ENCODE measurements around the gene SPARCL1. TPM values are rescaled to one million over a fixed set of nuclear protein-coding genes. Genes with fewer than 3 reads are reported as not detected.
"Not testable (repeated sequence)": the region's sequence is repeated elsewhere in the genome, so short reads cannot be mapped to it uniquely, and the experiment has no call there.

SPARCL1 gene, protein sequence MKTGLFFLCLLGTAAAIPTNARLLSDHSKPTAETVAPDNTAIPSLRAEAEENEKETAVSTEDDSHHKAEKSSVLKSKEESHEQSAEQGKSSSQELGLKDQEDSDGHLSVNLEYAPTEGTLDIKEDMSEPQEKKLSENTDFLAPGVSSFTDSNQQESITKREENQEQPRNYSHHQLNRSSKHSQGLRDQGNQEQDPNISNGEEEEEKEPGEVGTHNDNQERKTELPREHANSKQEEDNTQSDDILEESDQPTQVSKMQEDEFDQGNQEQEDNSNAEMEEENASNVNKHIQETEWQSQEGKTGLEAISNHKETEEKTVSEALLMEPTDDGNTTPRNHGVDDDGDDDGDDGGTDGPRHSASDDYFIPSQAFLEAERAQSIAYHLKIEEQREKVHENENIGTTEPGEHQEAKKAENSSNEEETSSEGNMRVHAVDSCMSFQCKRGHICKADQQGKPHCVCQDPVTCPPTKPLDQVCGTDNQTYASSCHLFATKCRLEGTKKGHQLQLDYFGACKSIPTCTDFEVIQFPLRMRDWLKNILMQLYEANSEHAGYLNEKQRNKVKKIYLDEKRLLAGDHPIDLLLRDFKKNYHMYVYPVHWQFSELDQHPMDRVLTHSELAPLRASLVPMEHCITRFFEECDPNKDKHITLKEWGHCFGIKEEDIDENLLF
- 0.60 TPM for polyA plus RNA-seq (2013, experiment 1 of 2; ENCODE audit: insufficient read length)
- polyA plus RNA-seq (2013, experiment 2 of 2; ENCODE audit: insufficient read length), result 0.74 TPM

DNA sequence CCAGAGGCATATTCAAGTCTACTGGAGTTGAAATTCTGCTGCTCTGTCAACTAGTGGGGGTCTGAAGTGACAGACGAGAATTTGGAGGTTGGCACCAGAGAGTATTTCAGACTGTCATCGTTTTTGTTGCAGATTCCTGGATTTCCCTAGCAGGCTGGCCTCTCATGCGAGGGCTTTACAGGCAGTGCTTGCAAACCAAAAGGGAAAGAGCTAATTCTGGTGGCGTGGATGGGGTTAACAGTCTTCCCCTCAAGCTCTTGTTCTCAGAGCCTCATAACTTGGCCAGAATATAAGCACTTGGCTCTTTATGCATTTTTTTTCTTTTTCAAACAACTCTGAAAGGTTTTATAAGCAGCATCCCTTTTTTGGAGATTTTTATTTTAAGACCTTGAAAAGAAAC lies at the start of gene SPARCL1:
TSS of gene SPARCL1 (minus strand) at position 190 of the 400 bp plus-strand sequence. CDS start 29,802 bp downstream, outside the sequence.
- no peak for DNase-seq

DNA sequence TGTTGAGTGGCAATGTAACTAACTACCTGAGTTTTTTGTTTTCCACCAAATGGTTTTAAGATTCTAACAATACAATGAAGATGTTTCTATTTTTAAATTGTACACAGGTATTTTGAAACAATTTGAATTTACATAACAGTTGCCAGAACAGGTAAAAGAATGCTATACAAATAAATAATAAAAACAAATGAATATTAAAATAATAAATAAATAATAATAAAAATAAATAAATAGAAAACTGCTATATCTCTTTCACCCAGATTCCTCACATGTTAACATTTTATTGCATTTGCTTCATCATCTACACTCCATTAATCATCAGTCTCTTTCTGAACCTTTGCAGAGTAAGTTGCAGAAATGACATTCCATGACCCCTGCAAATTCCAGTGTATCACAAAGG lies 46.8 kb upstream of the SPARCL1 start:
- no peak for DNase-seq

DNA sequence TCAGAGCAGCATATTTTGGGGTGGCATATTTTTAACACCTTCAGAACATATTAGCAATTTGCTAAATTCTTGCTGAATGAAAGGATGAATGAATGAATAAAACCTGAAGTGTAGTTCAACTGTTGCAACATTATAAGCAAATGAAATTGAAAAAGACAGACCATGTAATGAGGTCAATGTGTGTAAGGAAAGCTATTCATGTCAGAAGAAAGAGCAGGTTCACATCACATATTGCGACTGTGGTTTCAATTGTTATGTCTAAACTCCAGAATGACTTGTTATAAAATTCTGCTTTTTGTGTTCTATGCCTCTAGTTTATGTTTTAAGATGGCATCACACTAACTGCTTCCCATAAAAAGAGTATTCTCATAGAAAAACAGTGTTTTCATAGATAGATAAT lies 46.2 kb upstream of the SPARCL1 start:
- DNase-seq, result no peak

DNA sequence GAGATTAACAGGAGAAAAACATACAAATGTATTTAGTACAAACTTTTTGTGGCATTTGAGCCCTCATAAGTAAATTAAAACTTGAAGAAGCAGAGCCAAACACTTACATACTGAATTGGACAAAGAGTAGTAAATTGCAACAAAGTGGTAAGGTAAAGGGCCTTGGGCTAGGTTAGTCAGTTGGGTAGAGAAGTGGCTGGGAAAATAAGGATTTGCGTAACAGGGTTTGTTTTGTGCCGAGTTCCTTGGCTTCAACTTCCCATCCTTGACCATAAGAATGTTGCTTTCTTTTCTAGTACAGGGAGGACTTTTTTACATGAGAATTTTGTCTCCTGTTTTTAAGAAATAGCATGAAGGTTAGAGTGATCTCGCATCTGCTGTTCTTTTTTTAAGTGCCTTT lies 45.8 kb upstream of the SPARCL1 start:
- DNase-seq, result no peak

DNA sequence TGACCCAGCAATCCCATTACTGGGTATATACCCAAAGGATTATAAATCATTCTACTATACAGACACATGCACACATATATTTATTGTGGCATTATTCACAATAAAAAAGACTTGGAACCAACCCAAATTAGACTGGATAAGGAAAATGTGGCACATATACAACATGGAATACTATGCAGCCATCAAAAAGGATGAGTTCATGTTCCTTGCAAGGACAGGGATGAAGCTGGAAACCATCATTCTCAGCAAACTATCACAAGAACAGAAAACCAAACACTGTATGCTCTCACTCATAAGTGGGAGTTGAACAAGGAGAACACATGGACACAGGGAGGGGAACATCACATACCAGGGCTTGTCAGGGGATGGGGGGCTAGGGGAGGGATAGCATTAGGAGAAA lies 45.2 kb upstream of the SPARCL1 start:
- not testable (repeated sequence) for DNase-seq

DNA sequence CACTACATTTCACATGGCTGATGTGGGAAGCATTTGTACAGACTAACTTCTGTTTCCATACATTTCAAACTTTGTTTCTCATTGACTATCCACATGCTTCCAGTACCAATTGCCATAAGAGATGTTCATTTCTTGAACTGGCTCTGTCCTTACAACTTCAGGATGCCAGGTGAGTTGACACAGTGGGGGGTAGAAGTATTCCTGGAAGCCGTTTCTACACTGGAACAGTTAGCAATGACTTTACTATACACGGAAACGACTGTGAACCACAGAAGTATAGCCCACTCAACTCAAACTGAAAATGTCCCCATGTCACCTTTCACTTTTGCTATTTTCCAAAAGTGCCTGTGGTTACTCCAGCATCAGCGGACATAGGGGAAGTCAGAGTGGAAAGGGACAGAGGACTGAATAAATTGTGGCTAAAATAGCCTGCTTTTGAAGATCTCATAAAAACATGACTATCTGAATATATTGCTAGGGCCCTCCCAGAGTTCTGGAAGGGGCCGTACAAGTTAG lies 41.2 kb upstream of the SPARCL1 start:
- no peak for DNase-seq

DNA sequence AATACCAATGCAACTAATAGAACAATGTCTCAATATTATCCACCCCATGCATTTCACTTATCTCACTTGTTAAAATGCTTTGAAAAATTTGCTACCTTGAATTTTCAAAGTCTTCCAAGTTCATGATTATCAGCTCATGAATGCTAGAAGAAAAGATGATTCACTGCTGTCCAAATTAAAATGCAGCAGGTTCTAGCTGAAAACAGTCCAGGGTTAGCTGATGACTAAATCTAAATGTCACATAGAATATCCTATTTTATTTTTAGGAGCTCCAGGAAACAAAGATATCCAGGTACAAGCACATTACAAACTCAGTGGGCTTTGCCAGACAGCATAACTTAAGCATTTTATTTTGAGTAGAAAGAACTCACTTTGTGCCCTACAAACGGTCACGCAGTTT lies 38.0 kb upstream of the SPARCL1 start:
- DNase-seq, result no peak

DNA sequence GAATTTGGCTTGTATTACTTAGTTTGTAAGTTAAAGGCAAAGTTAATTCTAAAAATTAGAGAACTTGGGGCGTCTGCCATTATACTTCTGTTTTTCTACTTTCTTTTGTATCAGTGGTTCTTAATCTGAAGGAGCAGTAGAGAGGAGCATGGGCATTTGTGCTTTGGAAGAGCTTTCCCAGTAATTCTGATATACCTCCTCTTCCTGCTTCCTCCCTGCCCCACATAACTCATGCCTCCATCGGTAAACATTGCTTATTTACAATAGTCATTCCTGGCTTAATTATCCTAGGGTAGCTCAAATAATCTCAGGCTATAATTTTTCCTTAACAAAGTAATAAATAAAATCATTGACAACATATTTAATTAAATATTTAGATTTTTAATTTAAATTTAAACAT lies 37.1 kb upstream of the SPARCL1 start:
- no peak for DNase-seq

DNA sequence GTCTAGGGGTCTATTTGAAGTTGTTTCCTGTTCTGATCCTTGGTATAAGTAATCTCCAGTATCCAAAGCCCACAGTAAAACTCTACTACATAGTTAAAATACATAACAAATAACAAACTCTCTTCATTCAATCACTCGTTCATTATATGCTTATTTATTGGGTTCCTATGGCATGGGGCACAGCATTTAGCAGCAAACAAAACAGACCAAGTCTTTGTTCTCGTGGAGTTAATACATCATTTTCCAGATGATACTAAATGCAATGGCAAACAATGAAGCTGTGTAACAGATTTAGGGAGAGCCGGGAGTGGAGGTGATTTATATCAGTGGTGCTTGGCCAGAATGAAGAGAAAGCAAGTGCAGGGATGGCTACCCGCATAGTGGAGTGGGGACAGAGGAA lies 36.6 kb upstream of the SPARCL1 start:
- no peak for DNase-seq

DNA sequence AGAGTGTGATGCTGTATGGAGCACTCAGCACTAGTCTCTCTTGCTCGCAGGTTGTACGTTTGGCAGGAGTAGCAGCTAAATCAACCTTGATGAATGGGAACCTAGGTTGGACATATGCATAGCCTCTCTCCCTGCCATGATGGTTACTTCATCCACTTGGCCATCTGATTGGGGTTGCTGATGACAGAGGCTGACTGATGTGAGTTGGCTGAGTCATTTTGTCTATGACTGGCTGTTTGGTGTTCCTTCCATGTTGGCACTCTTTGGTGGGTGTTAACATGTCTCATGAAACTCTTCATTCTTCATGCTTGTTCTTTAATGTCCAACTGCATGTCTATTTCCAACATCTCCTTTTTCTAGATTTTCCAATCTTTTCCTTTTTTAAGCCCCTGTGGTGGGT lies 31.6 kb upstream of the SPARCL1 start:
- DNase-seq, result no peak

DNA sequence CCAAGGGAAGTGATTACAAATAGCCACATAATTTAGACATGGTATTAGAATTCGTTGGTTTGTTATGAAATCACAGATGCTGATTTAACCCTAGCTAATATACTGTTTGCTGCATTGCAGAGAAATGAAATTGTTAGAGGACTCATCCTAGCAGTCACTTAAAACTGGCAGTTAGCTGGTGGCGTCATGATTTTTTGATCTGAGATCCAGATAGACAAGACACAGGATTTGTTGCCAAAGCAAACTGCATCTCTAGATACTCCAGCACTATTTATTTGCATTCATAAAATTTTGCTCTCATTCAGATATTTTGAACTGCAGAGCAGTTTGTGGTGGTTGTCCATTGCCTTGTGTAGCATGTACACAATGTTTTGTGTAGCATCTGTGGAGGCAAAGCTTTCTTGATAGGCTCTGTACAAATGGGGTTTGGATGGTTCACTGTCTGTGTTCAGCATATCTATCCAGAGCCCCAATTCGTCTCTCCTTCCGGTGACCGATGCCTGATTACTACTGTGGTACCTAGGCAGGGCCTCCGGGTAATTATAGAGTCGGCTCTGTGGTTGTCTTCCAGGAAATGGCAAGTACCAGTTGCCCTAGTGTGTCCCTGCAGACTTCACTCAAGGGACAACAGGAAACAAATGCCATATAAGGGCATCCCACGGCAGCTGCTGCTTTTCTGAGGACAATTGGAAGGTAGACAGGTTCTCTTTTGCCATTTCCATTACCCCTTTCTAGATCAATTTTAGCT lies 30.1 kb upstream of the SPARCL1 start:
- no peak for DNase-seq

DNA sequence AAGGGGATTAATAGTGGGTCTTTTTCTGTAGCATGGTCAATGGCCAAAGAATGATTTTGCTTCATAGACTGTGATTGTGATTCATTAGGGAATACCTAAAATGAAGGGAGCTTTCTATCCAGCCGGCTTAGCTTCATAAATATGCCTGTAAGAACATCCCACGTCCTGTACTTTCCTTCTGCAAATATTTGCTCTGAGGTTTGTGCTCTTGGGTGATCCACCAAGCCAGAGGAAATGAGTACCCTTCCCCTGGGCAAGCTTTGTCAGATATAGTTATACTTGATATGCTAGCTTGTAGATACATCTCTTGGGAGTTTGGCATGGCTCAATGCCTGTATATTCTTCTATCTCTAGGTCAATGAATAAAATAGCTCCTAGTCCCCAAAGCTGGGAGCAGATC lies 28.2 kb upstream of the SPARCL1 start:
- DNase-seq, result no peak

DNA sequence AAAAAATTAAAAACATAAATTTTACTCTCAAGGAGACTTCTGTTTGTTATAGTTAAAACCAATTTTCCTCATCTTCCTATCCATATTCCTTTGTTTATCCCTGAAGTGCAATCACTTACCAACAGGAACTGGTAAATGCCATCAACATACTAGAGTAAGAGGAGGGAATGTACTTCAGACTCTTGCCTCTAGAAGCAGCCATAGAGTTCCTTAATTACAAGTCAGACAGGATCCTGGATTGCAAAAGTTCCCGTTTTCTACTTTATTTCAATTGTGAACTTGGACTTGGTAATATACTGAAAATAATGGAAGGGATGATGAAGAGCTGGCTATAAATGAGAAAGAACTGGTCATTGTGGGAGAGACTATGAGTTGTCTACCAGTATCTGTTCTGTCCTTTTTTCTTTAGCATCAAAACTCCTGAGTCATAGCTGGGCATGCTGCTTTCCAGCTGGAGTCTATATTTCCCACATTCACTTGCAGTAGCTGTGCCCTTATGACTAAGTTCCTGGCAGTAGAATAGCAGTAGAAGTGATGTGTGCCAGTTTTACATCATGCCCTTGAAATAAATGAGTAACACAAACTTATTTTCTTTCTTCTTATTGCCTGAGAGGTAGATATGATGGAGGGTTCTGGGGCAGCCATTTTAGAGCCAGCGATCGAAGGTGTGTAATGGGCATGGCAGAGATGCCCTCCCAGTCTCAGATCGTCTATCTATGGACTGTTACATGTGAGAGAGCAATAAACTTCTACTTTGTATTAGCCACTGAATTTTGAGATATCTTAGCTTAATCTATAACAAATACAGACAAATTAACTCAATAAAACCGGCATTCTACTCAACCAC lies 26.8 kb upstream of the SPARCL1 start:
- peak; percentile 29 for DNase-seq

DNA sequence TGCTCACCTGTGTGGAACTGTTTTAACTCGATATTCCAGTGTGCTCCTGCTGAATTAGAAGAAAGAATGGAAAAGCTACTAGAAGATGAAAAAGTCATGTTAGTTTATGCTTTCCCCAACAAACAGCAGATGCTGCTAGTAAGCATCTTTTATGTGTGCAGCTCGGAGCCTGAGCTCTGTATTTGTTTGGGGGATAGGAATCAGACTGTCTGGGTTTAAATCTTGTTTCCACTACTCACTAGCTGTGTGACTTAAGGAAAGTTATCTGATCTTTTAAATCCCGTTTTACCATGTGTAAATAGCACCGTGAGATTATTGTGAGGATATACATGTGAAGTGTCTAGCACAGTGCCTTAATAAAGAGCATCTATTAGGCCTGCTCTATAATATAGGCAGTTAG lies 24.0 kb upstream of the SPARCL1 start:
- no peak for DNase-seq

DNA sequence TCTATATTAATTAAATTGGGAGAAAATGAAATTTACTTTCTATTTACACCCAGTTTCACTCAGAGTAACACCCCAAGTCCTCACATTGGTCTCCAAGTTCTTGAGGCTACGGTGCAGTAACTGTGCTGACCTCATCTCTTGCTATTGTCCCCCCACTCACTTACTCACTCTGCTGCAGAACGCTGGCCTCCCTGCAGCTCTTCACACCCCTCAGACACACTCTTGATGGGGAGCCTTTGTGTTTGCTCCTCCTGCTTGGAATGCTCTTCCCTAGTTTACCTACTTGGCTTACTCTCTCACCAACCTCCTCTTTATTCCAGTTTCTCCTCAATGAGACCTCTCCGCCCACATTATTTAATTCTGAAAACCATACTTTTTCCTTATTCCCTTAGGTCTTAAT lies 22.2 kb upstream of the SPARCL1 start:
- no peak for DNase-seq

DNA sequence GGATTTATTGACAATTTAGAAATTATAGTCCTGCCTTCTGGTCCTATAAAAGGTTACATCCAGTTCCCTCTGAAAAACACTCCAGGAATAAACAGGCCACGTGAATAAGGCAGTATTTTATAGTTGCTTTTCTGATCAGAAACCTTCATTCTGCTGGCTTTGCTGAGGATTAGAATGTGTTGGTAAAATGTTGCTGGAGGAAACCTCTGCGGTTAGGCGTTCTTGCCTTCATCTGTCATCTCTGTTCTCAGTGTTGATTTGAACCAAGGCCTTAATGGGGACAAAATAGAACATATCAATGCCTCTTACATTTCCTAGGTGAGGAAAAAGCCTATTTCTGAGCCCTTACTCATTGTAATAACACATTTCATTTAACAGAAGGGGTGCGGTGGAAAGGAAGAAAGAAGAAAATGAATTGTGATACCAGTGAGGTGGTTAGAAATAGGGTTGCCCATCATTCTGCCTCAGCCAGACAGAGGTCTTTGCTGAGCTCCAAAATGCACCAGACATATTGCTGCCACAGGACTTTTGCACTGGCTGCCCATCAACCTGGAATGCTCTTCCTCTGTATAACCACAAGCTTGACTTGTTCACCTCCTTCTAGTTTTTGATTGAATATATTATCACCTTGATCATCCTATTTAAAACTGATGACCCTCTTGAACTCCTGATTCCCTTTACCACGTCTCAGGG lies 18.0 kb upstream of the SPARCL1 start:
- DNase-seq, result no peak

DNA sequence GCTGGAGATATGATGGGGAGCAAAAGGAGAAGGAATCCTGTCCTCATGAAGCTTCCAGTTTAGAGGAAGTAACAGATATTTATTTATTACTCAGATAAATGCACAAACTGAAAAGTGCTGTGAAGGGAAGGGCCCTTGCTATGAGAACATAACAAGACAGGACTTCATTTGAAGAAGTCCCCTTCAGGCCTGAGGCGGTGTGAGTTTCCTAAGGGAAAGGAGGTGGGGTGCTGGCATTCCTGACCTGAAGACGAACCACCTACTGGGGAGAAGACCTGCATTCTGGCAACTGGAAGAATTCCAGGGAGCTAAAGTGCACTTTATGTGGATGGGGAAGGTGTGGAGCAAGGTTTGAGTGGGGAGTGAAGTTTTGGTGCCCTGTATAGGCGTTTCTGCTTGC lies 15.9 kb upstream of the SPARCL1 start:
- DNase-seq, result no peak

DNA sequence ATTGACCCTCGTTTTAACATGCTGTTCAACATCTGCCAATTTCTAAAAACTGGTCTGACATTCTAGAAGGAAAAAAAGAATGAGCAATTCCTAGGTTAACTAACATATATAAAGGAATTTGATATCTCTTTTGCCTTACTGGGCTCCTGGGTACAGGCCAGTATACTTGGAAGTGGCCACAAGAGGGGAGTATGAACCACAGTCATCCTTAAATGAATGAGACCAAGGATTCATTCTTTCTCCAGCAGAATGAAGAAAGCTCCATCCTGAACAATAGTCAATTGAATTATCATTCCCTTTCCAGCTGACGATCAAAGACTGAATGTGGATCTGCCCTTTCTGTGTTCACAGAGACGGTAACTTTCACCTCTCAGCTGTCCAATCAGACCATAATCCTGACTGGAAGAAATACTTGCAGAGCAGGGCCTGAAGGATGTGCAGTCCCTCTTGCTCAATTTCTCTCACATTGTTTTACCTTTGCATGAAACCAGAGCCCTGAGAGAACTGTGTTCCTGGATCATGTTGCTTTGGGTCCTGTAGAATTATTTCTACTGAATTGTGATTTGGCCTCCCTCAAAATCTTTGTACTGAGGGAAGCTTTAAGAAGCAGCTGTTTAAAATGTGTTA lies 14.8 kb upstream of the SPARCL1 start:
- DNase-seq, result peak; percentile 45

DNA sequence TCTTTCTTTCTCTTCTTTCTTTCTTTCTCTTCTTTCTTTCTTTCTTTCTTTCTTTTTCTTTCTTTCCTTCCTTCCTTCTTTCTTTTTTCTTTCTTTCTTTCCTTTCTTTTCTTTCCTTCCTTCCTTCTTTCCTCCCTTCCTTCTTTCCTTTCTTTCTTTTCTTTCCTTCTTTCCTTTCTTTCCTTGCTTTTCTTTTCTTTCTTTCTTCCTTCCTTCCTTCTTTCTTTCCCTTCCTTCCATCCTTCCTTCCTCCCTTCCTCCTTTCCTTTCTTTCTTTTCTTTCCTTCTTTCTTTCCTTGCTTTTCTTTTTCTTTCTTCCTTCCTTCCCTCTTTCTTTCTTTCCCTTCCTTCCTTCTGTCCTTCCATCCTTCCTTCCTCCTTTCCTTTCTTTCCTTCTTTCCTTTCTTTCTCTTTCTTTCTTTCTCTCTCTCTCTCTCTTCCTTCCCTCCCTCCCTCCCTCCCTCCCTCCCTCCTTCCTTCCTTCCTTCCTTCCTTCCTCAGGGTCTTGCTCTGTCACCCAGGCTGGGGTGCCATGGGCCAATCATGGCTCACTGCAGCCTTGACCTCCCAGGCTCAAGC lies 13.6 kb upstream of the SPARCL1 start:
- DNase-seq, result no peak

DNA sequence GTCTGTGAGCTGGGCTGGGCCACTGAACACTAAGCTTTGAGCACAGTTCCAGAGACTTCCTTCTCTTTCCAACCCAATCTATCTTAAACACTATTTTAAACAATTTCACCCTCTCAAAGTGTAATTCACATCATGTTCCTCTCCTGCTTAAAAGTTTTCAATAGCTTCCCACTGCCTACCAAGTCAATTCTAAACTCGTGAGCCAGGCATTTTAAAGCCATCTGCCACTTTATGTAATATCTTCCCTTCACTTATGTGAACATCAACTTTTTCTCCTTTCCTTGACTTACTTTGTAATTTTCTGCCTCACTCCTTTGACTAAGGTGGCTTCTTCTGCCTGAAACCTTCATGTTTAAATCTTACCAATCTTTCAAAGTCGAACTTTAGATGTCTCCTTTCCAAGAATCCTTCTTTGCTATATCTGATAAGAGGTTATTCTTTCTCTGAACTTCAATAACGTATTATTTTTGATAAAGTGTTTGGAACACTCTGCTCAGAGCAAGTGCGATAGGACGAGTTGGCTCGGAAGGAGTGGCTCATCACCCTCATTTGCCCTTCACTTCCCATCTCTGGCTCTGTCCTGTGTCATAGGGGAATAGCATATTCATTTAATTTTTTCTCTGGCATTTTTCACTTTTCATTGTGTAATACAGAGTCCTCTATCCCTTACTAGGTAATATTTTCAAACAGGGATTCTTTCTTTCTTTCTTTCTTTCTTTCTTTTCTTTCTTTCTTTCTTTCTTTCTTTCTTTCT lies 13.0 kb upstream of the SPARCL1 start:
- no peak for DNase-seq

All from fibroblast of skin of abdomen (primary cell).